ENCODE results near the gene MAN1A1. TPM values are rescaled to one million over a fixed set of nuclear protein-coding genes. Genes with fewer than 3 reads are reported as not detected.
A peak's percentile ranks its signal among the peaks of the same experiment; 100 is the strongest.

Gene MAN1A1
- total and polyA plus RNA-seq, 10 donors, result 6.0 to 148 (median 93.5) TPM

DNA sequence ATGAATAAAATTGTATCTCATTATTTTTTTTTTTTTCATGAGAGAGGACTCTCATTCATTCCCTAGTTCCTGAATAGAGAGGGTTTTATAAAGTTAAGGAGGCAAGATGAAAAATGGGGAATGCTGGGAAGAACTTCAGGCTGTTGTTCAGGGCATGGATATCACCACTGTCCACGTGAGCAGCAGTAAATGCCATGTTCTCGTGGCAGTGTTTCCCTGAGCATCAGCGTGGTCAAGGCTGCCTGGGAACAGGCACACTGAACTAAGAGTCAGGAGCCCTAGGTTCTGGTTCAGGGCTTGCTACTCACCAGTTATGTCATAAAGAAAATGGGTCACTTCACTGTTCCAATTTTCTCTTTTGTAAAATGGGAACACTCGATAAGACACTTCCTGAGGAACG lies 93.2 kb downstream of the MAN1A1 start:
- TF ChIP-seq POLR2AphosphoS5 (IDR thresholded peaks at IDR 0.05), result peak in 1 of 3 donors; percentile 6
- TF ChIP-seq, protein P1, sequence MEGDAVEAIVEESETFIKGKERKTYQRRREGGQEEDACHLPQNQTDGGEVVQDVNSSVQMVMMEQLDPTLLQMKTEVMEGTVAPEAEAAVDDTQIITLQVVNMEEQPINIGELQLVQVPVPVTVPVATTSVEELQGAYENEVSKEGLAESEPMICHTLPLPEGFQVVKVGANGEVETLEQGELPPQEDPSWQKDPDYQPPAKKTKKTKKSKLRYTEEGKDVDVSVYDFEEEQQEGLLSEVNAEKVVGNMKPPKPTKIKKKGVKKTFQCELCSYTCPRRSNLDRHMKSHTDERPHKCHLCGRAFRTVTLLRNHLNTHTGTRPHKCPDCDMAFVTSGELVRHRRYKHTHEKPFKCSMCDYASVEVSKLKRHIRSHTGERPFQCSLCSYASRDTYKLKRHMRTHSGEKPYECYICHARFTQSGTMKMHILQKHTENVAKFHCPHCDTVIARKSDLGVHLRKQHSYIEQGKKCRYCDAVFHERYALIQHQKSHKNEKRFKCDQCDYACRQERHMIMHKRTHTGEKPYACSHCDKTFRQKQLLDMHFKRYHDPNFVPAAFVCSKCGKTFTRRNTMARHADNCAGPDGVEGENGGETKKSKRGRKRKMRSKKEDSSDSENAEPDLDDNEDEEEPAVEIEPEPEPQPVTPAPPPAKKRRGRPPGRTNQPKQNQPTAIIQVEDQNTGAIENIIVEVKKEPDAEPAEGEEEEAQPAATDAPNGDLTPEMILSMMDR (IDR thresholded peaks at IDR 0.05 in 8 of 11, conservative IDR thresholded peaks at IDR 0.05 in 3 of 11), result no peak
- H3K27ac ChIP-seq, result no peak overlapping the region

DNA sequence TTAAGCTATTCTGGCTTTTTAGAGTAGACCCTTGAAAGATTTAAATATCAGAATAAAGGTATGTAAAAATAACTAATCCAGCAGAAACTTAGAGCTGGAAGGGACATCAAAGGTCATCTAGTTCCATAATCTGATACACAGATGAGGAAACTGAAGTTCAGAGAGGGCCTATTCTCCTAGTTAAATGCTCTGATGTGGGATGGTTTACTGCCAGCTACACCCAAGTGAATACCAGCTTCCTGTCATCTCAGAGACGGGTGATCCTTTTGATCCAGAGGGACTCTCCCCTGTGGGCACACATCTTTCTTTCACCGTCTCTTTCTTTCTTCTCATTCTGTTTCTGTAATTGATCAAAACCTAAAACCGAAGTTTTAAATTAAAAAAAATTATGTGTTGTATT lies 94.1 kb downstream of the MAN1A1 start:
- TF ChIP-seq, protein P1 (IDR thresholded peaks at IDR 0.05 in 8 of 11, conservative IDR thresholded peaks at IDR 0.05 in 3 of 11), result no peak
- TF ChIP-seq POLR2A (IDR thresholded peaks at IDR 0.05), result no peak
- TF ChIP-seq POLR2AphosphoS5 (IDR thresholded peaks at IDR 0.05), result no peak
- intact Hi-C loops (cut with DNase I; ENCODE audit: low total_unique reads), result no loop called here
- H3K4me1 ChIP-seq, result peaks cover 0 to 12% (median 0%) of the 10 kb centered on the region in 6 donors
- peaks cover 0 to 5% (median 0%) of the 10 kb centered on the region in 6 donors for H3K36me3 ChIP-seq
- DNase-seq, result no peak
- 71 to 91% (median 79%) methylated on average over 3 of the region's 3 CpGs for WGBS, 5 donors
- no peak overlapping the region for H3K4me3 ChIP-seq
- H3K27ac ChIP-seq, result no peak overlapping the region
- H3K9me3 ChIP-seq, result no peaks in the 10 kb centered on the region
- no peaks in the 10 kb centered on the region for H3K27me3 ChIP-seq (replicated peaks in 1 of 7)

More for the DNA sequence above, 93.2 kb downstream of the MAN1A1 start:
- Histone ChIP-seq H3K36me3 (peaks cover 0 to 5% (median 0%) of the 10 kb centered on the region in 6 donors), H3K9me3 (no peaks in the 10 kb centered on the region), H3K27me3 (replicated peaks in 1 of 7) (no peaks in the 10 kb centered on the region), H3K4me3 (no peak overlapping the region), H3K4me1 (peaks cover 0 to 16% (median 2%) of the 10 kb centered on the region in 6 donors)
- DNase-seq, result no peak
- 73 to 86% (median 78%) methylated on average over 5 of the region's 5 CpGs for WGBS, 5 donors
- intact Hi-C loops (cut with DNase I; ENCODE audit: low total_unique reads), result no loop called here

DNA sequence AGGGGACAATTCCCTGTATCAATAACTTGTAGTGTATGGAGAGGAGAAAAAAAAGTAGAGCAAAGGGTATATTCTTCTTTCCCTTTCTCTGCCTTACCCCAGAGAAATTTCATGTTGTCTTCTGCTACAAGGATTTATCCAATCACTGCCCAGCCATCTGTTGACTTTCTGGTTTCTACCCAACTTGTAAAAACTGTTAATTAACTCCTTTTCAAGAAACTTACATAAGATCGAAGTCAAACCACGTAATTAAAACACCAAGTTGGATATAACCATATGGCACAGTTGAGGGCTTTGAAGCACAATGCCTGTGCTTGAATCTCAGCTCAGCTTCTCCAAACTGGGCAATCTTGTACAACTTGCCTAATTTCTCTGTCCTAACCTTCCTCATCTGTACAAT lies 99.5 kb downstream of the MAN1A1 start:
- H3K9me3 ChIP-seq, result no peaks in the 10 kb centered on the region
- no peaks in the 10 kb centered on the region for H3K27me3 ChIP-seq (replicated peaks in 1 of 7)
- intact Hi-C loops (cut with DNase I; ENCODE audit: low total_unique reads), result no loop called here
- no peaks in the 10 kb centered on the region for H3K4me1 ChIP-seq
- no peak for DNase-seq
- no peak overlapping the region for H3K4me3 ChIP-seq
- peaks cover 0 to 38% (median 9%) of the 10 kb centered on the region in 6 donors for H3K36me3 ChIP-seq
- no peak overlapping the region for H3K27ac ChIP-seq
- TF ChIP-seq POLR2AphosphoS5 (IDR thresholded peaks at IDR 0.05), result no peak
- TF ChIP-seq, protein P1 (IDR thresholded peaks at IDR 0.05 in 8 of 11, conservative IDR thresholded peaks at IDR 0.05 in 3 of 11), result no peak
- TF ChIP-seq POLR2A (IDR thresholded peaks at IDR 0.05), result no peak
- WGBS, 5 donors, result 93 to 99% (median 95%) methylated on average over 2 of the region's 2 CpGs

DNA sequence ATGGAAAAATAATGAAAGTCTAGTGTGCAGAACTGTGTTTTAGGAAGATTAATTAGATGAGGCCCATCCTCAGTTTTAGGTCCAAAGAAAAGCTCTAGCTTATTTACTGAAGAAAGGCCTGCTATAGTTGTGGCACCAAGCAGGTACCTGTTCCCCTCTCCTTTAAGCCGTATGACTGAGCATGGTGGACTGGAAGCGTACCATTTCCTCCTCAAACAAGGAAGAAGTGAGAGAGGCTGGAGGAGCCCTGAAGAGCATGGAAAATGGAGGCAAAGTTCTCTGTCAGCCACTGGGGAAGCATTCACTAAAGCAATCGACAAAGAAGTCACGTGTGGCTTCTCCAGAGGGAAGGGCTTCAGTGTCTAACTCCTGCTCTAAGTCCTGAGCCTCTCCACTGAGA lies 100.2 kb downstream of the MAN1A1 start:
- TF ChIP-seq POLR2A (IDR thresholded peaks at IDR 0.05), result no peak
- no peak for TF ChIP-seq POLR2AphosphoS5 (IDR thresholded peaks at IDR 0.05)
- TF ChIP-seq, protein P1 (IDR thresholded peaks at IDR 0.05 in 8 of 11, conservative IDR thresholded peaks at IDR 0.05 in 3 of 11), result no peak
- Histone ChIP-seq H3K27me3 (replicated peaks in 1 of 7) (no peaks in the 10 kb centered on the region), H3K4me3 (no peak overlapping the region), H3K9me3 (no peaks in the 10 kb centered on the region), H3K36me3 (peaks cover 0 to 38% (median 9%) of the 10 kb centered on the region in 6 donors), H3K4me1 (no peaks in the 10 kb centered on the region), H3K27ac (no peak overlapping the region)
- no peak for DNase-seq
- intact Hi-C loops (cut with DNase I; ENCODE audit: low total_unique reads), result no loop called here
- WGBS, 5 donors, result 93 to 98% (median 97%) methylated on average over 4 of the region's 4 CpGs

All from spleen (tissue), 11 donors.